Endothelial cell of umbilical vein (primary cell): ENCODE results near the gene ZNF366. TPM values are rescaled to one million over a fixed set of nuclear protein-coding genes. Genes with fewer than 3 reads are reported as not detected.

ENCODE experiments used
- BruUV-seq: library from RNA; stranded (reverse); fragments of 400-500 nt; replicated peaks from 2 replicates; lab custom pipeline; 2021; lab: Mats Ljungman, UMichigan
- CTCF ChIA-PET: fragments of 300-600, 350-600 bp; sonication (Branson Sonifier 250); formaldehyde crosslinking; loops from one replicate; lab custom pipeline; 2021; ENCODE audit warnings: antibody characterized with exemption, inconsistent platforms; lab: Charles Lee
- POLR2A ChIA-PET: fragments of 300-600, 350-600 bp; sonication (Branson Sonifier 250); formaldehyde crosslinking; loops from one replicate; lab custom pipeline; 2021; ENCODE audit warnings: antibody characterized with exemption, inconsistent platforms; lab: Charles Lee
- DNase-seq: peaks from one replicate; pipeline ENCODE4 v3.0.0-alpha.2; 2011; ENCODE audit warnings: low read depth, low spot score
- FAIRE-seq: peaks from 2 replicates; lab custom pipeline; 2011; peaks lifted over from hg19 to GRCh38; lab: Jason Lieb, UNC
- H2AFZ ChIP-seq: 2 replicates; pipeline ENCODE4 v1.6.0; 2012; ENCODE audit warnings: low read depth, low read length, control low read depth, inconsistent platforms
- H3K27ac ChIP-seq: 2 replicates; pipeline ENCODE4 v1.5.1; 2011; ENCODE audit warnings: low read depth, mild to moderate bottlenecking, control low read depth, low read length, moderate library complexity; ENCODE audit not compliant: insufficient read depth
- H3K27me3 ChIP-seq, 2 experiments: 2 replicates each; pipeline versions ENCODE4 v1.6.0 to v1.6.1; 2011; ENCODE audit warnings: low read length in 2 of 2, mixed read lengths in 1 of 2; ENCODE audit not compliant: control insufficient read depth in 2 of 2, insufficient read depth in 2 of 2
- H3K36me3 ChIP-seq, 2 experiments: 2 replicates in 1 of 2; 3 replicates in 1 of 2; pipeline ENCODE4 v1.5.1; 2011; ENCODE audit warnings: low read length in 2 of 2, mild to moderate bottlenecking in 1 of 2, moderate library complexity in 1 of 2; ENCODE audit not compliant: control insufficient read depth in 2 of 2, insufficient read depth in 2 of 2; ENCODE audit errors: extremely low read depth in 1 of 2
- H3K4me1 ChIP-seq: 3 replicates; pipeline ENCODE4 v1.5.1; 2011; ENCODE audit warnings: mild to moderate bottlenecking, low read length; ENCODE audit not compliant: control insufficient read depth, insufficient read depth; ENCODE audit errors: extremely low read depth
- H3K4me2 ChIP-seq: 2 replicates; pipeline ENCODE4 v1.6.1; 2011; ENCODE audit warnings: low read length, control low read depth, mixed read lengths; ENCODE audit not compliant: insufficient read depth
- H3K4me3 ChIP-seq, 3 experiments: fragments of 200-600 bp in 1 of 3; sonication (generic), shearing (Covaris generic) in 1 of 3; replicated peaks in 1 of 3; 2 replicates each; pipeline ENCODE4 v1.5.1; 2011 to 2016; ENCODE audit warnings: control low read depth in 3 of 3, low read length in 3 of 3, mild to moderate bottlenecking in 2 of 3, inconsistent platforms in 1 of 3, low read depth in 1 of 3, moderate library complexity in 1 of 3; ENCODE audit not compliant: insufficient read depth in 1 of 3
- H3K79me2 ChIP-seq: 2 replicates; pipeline ENCODE4 v1.6.0; 2012; ENCODE audit warnings: low read length, inconsistent platforms; ENCODE audit not compliant: control insufficient read depth, insufficient read depth
- H3K9ac ChIP-seq: replicated peaks from 2 replicates; pipeline ENCODE3; 2011; ENCODE audit warnings: low read length, control low read depth; ENCODE audit not compliant: insufficient read depth; ENCODE audit errors: extremely low read depth
- H3K9me1 ChIP-seq: replicated peaks from 3 replicates; pipeline ENCODE4 v1.6.0; 2011; ENCODE audit warnings: mild to moderate bottlenecking, low read length; ENCODE audit not compliant: control insufficient read depth, insufficient read depth; ENCODE audit errors: extremely low read depth
- H3K9me3 ChIP-seq: replicated peaks from 2 replicates; pipeline ENCODE4 v1.5.1; 2012; ENCODE audit warnings: low read length, inconsistent platforms; ENCODE audit not compliant: control insufficient read depth, insufficient read depth
- H4K20me1 ChIP-seq: replicated peaks from 2 replicates; pipeline ENCODE3; 2011; ENCODE audit warnings: mild to moderate bottlenecking, low read length; ENCODE audit not compliant: control insufficient read depth, insufficient read depth; ENCODE audit errors: extremely low read depth
- EZH2 ChIP-seq: IDR thresholded peaks from 2 replicates; pipeline ENCODE4 v1.6.1; 2012; ENCODE audit warnings: borderline replicate concordance, low read depth, mild to moderate bottlenecking, moderate library complexity, low read length, inconsistent platforms; ENCODE audit not compliant: severe bottlenecking
- FOS ChIP-seq: IDR thresholded peaks from 2 replicates; pipeline ENCODE4 v1.6.1; 2011; ENCODE audit warnings: mild to moderate bottlenecking, low read length, moderate library complexity, borderline replicate concordance; ENCODE audit not compliant: insufficient read depth
- GATA2 ChIP-seq: IDR thresholded peaks from 2 replicates; pipeline ENCODE4 v1.7.0; 2011; ENCODE audit warnings: low read depth, mild to moderate bottlenecking, moderate library complexity, mixed read lengths, low read length; ENCODE audit not compliant: insufficient read length, insufficient read depth
- JUN ChIP-seq: IDR thresholded peaks from 2 replicates; pipeline ENCODE4 v1.6.1; 2011; ENCODE audit warnings: borderline replicate concordance, low read depth; ENCODE audit not compliant: insufficient read length, insufficient read depth
- MYC ChIP-seq: IDR thresholded peaks from one replicate; pipeline ENCODE4 v1.6.1; 2011; ENCODE audit warnings: mild to moderate bottlenecking, low read depth, low read length
- POLR2A ChIP-seq: IDR thresholded peaks from 2 replicates; pipeline ENCODE4 v1.6.1; 2012; ENCODE audit warnings: low read depth, mild to moderate bottlenecking, control low read depth, low read length
- POLR2AphosphoS5 ChIP-seq: IDR thresholded peaks from 2 replicates; pipeline ENCODE4 v1.6.1; 2012; ENCODE audit warnings: low read depth, mild to moderate bottlenecking, control low read depth, low read length, moderate library complexity; ENCODE audit not compliant: insufficient read depth
- dilution Hi-C: fragments of 300-500 bp; cut with MboI; formaldehyde crosslinking; loops from one replicate; pipeline ENCODE4 v1.15.0; 2019; ENCODE audit warnings: low sequenced_read_pairs; ENCODE audit not compliant: extremely low pct_ligation_motif_present
- intact Hi-C: fragments of 100-400 bp; cut with micrococcal nuclease; formaldehyde crosslinking; loops from one replicate; pipeline ENCODE4 v1.10.0; 2022
- polyA plus RNA-seq, 4 experiments: library from polyadenylated mRNA; depleted of rRNA in 3 of 4; stranded (reverse) in 3 of 4; unstranded in 1 of 4; fragments of >200 nt; gene quantifications; 2 replicates each; pipeline versions ENCODE4 v1.2.1 to v1.2.3, GENCODE V29; 2011 to 2012; ENCODE audit warnings: missing spikeins in 1 of 4
- total RNA-seq: library from RNA; stranded (reverse); gene quantifications from 2 replicates; pipeline ENCODE4 v1.2.3, GENCODE V29; 2021
- TF ChIP-seq, protein P1 (sequence below): IDR thresholded peaks from 2 replicates; pipeline ENCODE4 v1.6.1; 2011; ENCODE audit not compliant: insufficient read depth, insufficient read length
- TF ChIP-seq, protein P2 (sequence below), 2 donors: IDR thresholded peaks; 1 replicate in 1 of 2; 2 replicates in 1 of 2; pipeline ENCODE4 v1.5.1; 2011; ENCODE audit warnings: low read length in 2 of 2, mild to moderate bottlenecking in 2 of 2, moderate library complexity in 2 of 2, control low read depth in 1 of 2, inconsistent platforms in 1 of 2, low read depth in 1 of 2; ENCODE audit not compliant: insufficient read depth in 1 of 2; ENCODE audit errors: extremely low read depth in 1 of 2

Gene ZNF366
- total and polyA plus RNA-seq, 2 donors (not counting 3 experiments of a cell fraction or from before 2014, with no cell fraction given): 1.3 to 4.1 TPM

DNA sequence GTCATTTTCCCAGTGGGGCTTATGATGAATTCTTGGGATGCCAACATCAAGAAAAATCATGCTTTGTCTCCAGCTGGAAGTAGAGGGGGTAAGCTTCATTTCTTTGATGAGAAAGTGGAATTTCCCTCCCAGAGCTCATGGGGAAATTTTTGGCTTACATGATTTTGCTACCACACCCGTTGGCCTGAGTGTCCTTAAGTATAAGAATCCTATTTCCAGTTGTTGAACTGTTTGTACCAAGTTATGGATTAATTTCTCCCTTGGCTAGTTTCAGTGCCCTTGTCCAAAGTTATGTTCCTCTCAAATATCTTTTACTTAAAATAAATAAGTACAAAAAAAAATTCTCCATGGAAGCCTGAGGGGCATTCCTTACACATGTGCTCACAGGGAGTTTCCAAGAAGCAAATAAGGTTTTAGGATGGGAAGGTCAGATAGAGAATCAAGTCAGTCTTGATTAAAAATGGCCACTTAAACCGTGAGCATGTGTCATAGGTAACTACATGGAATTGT, 104.8 kb downstream of the ZNF366 start:
- Histone ChIP-seq H3K9ac (no peak overlapping the region), H3K36me3 (no peaks in the 10 kb centered on the region), H3K79me2 (no peaks in the 10 kb centered on the region), H3K4me1 (no peaks in the 10 kb centered on the region), H2AFZ (no peak overlapping the region), H3K9me1 (no peaks in the 10 kb centered on the region), H3K9me3 (no peaks in the 10 kb centered on the region), H3K27me3 (no peaks in the 10 kb centered on the region), H3K27ac (no peak overlapping the region), H3K4me2 (no peak overlapping the region), H4K20me1 (no peaks in the 10 kb centered on the region), H3K4me3 (no peak overlapping the region)
- DNase-seq: no peak
- FAIRE-seq: no peak
- intact Hi-C loops: no loop called here
- no TSS peak for BruUV-seq
- dilution Hi-C loops: no loop called here
- ChIA-PET CTCF (interaction anchor here (0.8 to 2.7 kb wide), 12 partner anchors 8 to 122 kb away, joined by 3 to 28 read pairs (median 4); no protein-coding TSS in a partner anchor), POLR2A (no interaction called here)
- TF ChIP-seq MYC (no peak), EZH2 (no peak)
- TF ChIP-seq, protein P1, sequence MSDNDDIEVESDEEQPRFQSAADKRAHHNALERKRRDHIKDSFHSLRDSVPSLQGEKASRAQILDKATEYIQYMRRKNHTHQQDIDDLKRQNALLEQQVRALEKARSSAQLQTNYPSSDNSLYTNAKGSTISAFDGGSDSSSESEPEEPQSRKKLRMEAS: no peak

DNA sequence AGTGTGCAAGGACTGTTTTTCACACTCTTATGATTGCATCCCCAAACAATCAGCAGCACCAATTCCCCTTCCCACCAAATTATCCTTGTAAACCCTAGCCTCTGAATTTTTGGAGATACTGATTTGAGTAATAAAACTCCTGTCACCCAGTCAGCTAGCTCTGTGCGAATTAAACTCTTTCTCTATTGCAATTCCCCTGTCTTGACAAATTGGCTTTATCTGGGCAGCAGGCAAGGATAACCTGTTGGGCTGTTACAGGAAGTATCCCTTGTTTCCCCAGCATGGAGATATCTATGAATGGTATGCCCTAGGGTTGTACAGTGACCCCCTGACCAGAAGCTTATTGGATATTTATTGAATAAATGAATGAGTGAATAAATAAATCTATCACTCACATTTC, 106.3 kb downstream of the ZNF366 start:
- no peaks in the 10 kb centered on the region for H3K36me3 ChIP-seq
- H3K4me1 ChIP-seq: no peaks in the 10 kb centered on the region
- no peaks in the 10 kb centered on the region for H3K27me3 ChIP-seq
- H3K4me3 ChIP-seq: no peak overlapping the region
- H3K9me3 ChIP-seq: no peaks in the 10 kb centered on the region
- H3K9me1 ChIP-seq: no peaks in the 10 kb centered on the region
- no peak overlapping the region for H3K4me2 ChIP-seq
- H3K9ac ChIP-seq: no peak overlapping the region
- dilution Hi-C loops: no loop called here
- TF ChIP-seq GATA2: no peak
- TF ChIP-seq MYC: no peak
- TF ChIP-seq, protein P1: no peak
- no peak for TF ChIP-seq POLR2AphosphoS5
- no peak for TF ChIP-seq EZH2
- no peak for TF ChIP-seq JUN
- no peak for TF ChIP-seq FOS
- TF ChIP-seq, protein P2, sequence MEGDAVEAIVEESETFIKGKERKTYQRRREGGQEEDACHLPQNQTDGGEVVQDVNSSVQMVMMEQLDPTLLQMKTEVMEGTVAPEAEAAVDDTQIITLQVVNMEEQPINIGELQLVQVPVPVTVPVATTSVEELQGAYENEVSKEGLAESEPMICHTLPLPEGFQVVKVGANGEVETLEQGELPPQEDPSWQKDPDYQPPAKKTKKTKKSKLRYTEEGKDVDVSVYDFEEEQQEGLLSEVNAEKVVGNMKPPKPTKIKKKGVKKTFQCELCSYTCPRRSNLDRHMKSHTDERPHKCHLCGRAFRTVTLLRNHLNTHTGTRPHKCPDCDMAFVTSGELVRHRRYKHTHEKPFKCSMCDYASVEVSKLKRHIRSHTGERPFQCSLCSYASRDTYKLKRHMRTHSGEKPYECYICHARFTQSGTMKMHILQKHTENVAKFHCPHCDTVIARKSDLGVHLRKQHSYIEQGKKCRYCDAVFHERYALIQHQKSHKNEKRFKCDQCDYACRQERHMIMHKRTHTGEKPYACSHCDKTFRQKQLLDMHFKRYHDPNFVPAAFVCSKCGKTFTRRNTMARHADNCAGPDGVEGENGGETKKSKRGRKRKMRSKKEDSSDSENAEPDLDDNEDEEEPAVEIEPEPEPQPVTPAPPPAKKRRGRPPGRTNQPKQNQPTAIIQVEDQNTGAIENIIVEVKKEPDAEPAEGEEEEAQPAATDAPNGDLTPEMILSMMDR (IDR thresholded peaks at IDR 0.05; ENCODE audit: extremely low read depth in 1 of 2, insufficient read depth in 1 of 2, low read depth in 1 of 2, low read length in 2 of 2): no peak
- TF ChIP-seq POLR2A: no peak
- CTCF ChIA-PET: interaction anchor here (1.5 to 2.2 kb wide), 2 partner anchors 13 to 35 kb away, joined by 3 to 7 read pairs; no protein-coding TSS in a partner anchor
- intact Hi-C loops: no loop called here
- DNase-seq: no peak
- no TSS peak for BruUV-seq
- no peaks in the 10 kb centered on the region for H4K20me1 ChIP-seq
- no peak overlapping the region for H2AFZ ChIP-seq
- FAIRE-seq: no peak
- H3K79me2 ChIP-seq: no peaks in the 10 kb centered on the region
- POLR2A ChIA-PET: no interaction called here
- H3K27ac ChIP-seq: no peak overlapping the region
